Fibroblast of pulmonary artery (primary cell): ENCODE measurements around the gene PIP5K1A.
"Not testable (repeated sequence)": the region's sequence is repeated elsewhere in the genome, so short reads cannot be mapped to it uniquely, and the experiment has no call there.

Experiments used
- DNase-seq: peaks from one replicate; pipeline ENCODE4 v3.0.0-alpha.2; 2010; ENCODE audit warnings: low read depth
- H3K4me3 ChIP-seq: replicated peaks from 2 replicates; pipeline ENCODE4 v1.5.1; 2011; ENCODE audit warnings: low read depth, mild to moderate bottlenecking, control low read depth, low read length, moderate library complexity
- CTCF ChIP-seq: IDR thresholded peaks from 2 replicates; pipeline ENCODE4 v1.5.1; 2011; ENCODE audit warnings: mild to moderate bottlenecking, control low read depth, low read length, inconsistent platforms; ENCODE audit errors: missing control alignments

The PIP5K1A gene

GRCh38 chr1:151175041-151175741 is 23.2 kb upstream of the PIP5K1A start:
- peak; percentile 46 for DNase-seq
- no peak overlapping the region for H3K4me3 ChIP-seq

GRCh38 chr1:151175863-151176262 is 22.5 kb upstream of the PIP5K1A start, which contains the start of gene TMOD4:
Gene TMOD4, minus strand, starts transcription at chr1:151175981. Its CDS starts 1,106 bp downstream, at chr1:151174875.
- DNase-seq, result peak; percentile 34
- no peak within 1 kb of the TSS for H3K4me3 ChIP-seq
- peak; percentile 58 for TF ChIP-seq CTCF

More at GRCh38 chr1:151175041-151175741, 23.2 kb upstream of the PIP5K1A start:
- TF ChIP-seq CTCF, result no peak

- H3K4me3 ChIP-seq, result no peak overlapping the region
- no peak for DNase-seq
- no peak for TF ChIP-seq CTCF
Observed at GRCh38 chr1:151176514-151177045, 21.8 kb upstream of the PIP5K1A start.

- no peak for DNase-seq
- no peak overlapping the region for H3K4me3 ChIP-seq
- no peak for TF ChIP-seq CTCF
Observed at GRCh38 chr1:151184211-151184610, 14.1 kb upstream of the PIP5K1A start.

- no peak for DNase-seq
- no peak for TF ChIP-seq CTCF
- no peak overlapping the region for H3K4me3 ChIP-seq
Observed at GRCh38 chr1:151187205-151187604, 11.1 kb upstream of the PIP5K1A start.

GRCh38 chr1:151188667-151189066 is 9.7 kb upstream of the PIP5K1A start:
- DNase-seq, result not testable (repeated sequence)
- peak overlapping the region; percentile 96 for H3K4me3 ChIP-seq

- DNase-seq, result peak; percentile 88
- peak within 1 kb of the TSS; percentile 96 for H3K4me3 ChIP-seq
- TF ChIP-seq CTCF, result no peak
Observed at GRCh38 chr1:151189637-151190445, 8.5 kb upstream of the PIP5K1A start, which contains the start of gene VPS72. Gene VPS72, minus strand, starts transcription at chr1:151190197. Its CDS starts 76 bp downstream, at chr1:151190121.
